Kidney epithelial cell (primary cell): Measurements from ENCODE around the gene PIK3C3. TPM values are rescaled to one million over a fixed set of nuclear protein-coding genes. Genes with fewer than 3 reads are reported as not detected.

Experiments
- DNase-seq: peaks from one replicate; pipeline ENCODE4 v3.0.0-alpha.2; 2010; ENCODE audit warnings: low read depth
- H3K27me3 ChIP-seq: 2 replicates; pipeline ENCODE4 v1.6.0; 2011; ENCODE audit warnings: low read length; ENCODE audit not compliant: control insufficient read depth, insufficient read depth
- H3K36me3 ChIP-seq: 2 replicates; pipeline ENCODE4 v1.5.1; 2011; ENCODE audit warnings: low read length; ENCODE audit not compliant: control insufficient read depth, insufficient read depth
- H3K4me3 ChIP-seq: 2 replicates; pipeline ENCODE4 v1.5.1; 2011; ENCODE audit warnings: low read depth, mild to moderate bottlenecking, control low read depth, low read length
- total RNA-seq: library from RNA; depleted of rRNA; stranded (reverse); fragments of >200 nt; gene quantifications from 2 replicates; pipeline ENCODE4 v1.2.3, GENCODE V29; 2015
- TF ChIP-seq, protein P1 (sequence below): IDR thresholded peaks from 2 replicates; pipeline ENCODE4 v1.5.1; 2011; ENCODE audit warnings: mild to moderate bottlenecking, moderate library complexity, low read length, control low read depth, inconsistent platforms; ENCODE audit not compliant: insufficient read depth, poor library complexity, severe bottlenecking

The PIK3C3 gene
- total RNA-seq, 1 donor from 2014 or later = 58.7 TPM

DNA sequence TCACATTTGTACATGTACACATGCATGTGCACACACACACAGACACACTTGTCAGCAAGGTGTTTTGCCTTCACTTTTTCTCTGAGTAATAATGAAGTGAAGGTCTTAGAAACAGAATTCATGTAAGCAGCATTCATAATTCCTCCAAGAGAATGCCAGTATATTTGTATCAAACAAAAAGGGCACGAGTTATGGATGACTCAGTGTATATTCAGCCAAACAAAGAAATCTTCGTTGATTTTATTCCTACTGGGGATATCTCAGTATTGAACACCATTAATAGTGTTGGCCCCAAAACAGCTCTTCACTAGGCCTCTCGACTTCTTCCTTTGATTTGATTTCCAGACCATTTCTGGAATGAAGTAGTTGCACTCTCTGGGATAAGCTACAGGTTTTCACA, 125.3 kb downstream of the PIK3C3 start:
- TF ChIP-seq, protein P1, sequence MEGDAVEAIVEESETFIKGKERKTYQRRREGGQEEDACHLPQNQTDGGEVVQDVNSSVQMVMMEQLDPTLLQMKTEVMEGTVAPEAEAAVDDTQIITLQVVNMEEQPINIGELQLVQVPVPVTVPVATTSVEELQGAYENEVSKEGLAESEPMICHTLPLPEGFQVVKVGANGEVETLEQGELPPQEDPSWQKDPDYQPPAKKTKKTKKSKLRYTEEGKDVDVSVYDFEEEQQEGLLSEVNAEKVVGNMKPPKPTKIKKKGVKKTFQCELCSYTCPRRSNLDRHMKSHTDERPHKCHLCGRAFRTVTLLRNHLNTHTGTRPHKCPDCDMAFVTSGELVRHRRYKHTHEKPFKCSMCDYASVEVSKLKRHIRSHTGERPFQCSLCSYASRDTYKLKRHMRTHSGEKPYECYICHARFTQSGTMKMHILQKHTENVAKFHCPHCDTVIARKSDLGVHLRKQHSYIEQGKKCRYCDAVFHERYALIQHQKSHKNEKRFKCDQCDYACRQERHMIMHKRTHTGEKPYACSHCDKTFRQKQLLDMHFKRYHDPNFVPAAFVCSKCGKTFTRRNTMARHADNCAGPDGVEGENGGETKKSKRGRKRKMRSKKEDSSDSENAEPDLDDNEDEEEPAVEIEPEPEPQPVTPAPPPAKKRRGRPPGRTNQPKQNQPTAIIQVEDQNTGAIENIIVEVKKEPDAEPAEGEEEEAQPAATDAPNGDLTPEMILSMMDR = no peak
- Histone ChIP-seq H3K27me3 (no peaks in the 10 kb centered on the region), H3K4me3 (no peak overlapping the region), H3K36me3 (no peaks in the 10 kb centered on the region)
- DNase-seq = no peak

DNA sequence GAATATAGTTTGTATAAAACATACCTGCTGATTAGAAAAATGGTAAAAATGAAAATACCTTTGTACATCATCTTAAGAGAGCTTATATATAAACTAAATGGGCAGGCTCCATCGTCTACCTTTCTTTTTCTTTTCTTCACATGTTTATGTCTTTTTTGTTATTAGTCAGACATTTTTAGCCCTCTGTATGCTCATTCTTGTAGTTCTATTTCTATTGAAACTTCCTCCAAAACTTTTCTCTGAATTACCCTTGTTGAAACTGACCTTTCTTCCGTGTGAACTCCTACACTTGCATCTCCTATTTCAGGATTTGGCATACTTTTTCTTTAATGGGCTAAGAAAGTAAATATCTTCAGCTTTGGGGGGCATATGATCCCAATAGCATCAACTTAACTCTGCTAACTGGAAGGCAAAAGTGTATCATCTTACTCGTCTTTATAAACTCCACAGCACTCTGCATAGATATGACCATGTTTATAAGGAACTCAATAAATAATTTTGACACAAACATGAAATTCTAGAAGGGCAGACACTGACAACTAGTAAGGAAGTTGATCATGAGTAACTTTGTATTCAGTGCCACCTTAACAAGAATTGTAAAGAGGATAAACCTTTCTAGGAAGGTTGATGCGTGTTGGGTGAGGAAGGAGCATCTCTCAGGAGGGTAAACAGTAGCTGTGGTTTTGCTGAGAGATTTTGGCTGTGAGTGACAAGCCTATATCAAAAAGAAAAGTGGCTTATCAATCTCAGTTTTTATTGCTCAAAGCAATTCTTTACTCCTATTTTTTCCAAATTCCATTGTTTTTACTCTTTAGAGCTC, 127.6 kb downstream of the PIK3C3 start:
- no peaks in the 10 kb centered on the region for H3K36me3 ChIP-seq
- TF ChIP-seq, protein P1 = no peak
- DNase-seq = no peak

DNA sequence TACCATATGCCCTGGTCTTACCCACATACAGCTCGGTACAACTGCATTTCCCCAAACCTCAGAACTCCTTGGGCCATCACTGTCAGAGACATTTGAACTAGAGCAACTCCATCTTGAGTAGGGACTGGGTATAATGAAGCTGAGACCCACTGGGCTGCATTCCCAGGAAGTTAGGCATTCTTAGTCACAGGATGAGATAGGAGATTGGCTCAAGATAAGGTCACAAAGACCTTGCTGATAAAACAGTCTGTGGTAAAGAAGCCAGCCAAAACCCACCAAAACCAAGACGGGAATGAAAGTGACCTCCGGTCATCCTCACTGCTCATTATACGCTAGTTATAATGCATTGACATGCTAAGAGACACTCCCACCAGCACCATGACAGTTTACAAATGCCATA, 131.3 kb downstream of the PIK3C3 start:
- no peak overlapping the region for H3K4me3 ChIP-seq
- H3K27me3 ChIP-seq = no peaks in the 10 kb centered on the region
- TF ChIP-seq, protein P1 = no peak
- no peaks in the 10 kb centered on the region for H3K36me3 ChIP-seq
- DNase-seq = no peak

More for the DNA sequence above, 127.6 kb downstream of the PIK3C3 start:
- no peak overlapping the region for H3K4me3 ChIP-seq
- H3K27me3 ChIP-seq = no peaks in the 10 kb centered on the region

DNA sequence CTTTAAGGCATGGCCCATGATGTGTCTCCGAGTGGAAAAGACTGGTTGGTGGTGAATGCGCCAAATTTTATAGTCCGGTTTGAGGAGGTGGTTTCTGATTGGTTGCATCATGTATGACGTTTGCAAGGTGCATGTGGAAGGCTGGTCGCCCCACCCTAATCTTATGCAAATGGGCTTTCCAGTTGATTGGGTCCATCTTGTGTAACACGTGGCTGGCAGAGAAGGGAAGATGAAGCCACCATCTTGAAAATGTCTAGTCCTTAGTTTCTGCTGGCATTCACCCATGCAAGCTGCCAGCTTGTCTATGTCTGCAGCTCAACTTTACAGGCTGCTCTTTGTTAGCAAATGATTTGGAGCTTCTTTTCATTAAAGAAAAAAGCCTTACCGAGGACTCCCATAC, 132.2 kb downstream of the PIK3C3 start:
- TF ChIP-seq, protein P1 = no peak
- Histone ChIP-seq H3K4me3 (no peak overlapping the region), H3K36me3 (no peaks in the 10 kb centered on the region), H3K27me3 (no peaks in the 10 kb centered on the region)
- DNase-seq = no peak

DNA sequence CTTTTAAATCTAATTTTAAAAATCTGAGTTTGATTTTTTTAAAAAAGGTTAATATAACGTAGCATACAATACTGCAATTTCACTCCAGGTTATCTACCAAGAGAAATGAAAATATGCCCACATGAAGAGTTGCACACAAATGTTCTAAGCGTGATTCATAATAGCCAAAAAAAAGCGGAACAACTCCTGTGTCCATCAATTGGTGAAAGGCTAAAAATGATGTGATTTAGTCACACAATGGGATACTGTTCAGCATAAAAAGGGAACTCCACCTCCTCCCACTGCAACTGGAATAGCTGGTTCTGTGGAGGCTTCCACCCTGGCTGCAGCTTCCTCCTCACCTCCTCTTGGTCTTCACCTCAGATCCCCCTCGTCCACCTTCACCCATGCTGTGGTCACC, 132.8 kb downstream of the PIK3C3 start:
- TF ChIP-seq, protein P1 = no peak
- Histone ChIP-seq H3K36me3 (no peaks in the 10 kb centered on the region), H3K4me3 (no peak overlapping the region), H3K27me3 (no peaks in the 10 kb centered on the region)
- no peak for DNase-seq

DNA sequence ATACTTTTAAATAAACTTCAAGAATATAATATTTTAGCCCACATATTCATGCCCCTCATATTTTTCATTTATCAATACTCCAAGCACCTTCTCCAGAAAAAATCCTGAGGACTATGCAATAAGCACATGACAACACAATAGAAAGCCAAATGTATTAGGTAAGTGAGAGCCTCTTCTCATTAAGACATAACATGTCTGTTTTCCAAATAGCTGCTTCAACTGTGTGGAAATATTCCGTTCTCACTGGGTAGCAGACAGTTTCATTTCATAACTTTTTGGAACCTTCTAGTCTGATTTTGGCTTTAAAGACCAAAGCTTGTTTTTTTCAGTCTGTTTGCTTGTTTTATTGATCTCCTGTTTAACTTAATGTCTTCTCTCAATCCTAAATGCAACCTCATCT, 137.8 kb downstream of the PIK3C3 start:
- TF ChIP-seq, protein P1 = no peak
- no peak for DNase-seq
- no peaks in the 10 kb centered on the region for H3K27me3 ChIP-seq
- no peak overlapping the region for H3K4me3 ChIP-seq
- H3K36me3 ChIP-seq = no peaks in the 10 kb centered on the region
